Naive thymus-derived CD4-positive, alpha-beta T cell (primary cell): ENCODE measurements around the gene VPS51. TPM values are rescaled to one million over a fixed set of nuclear protein-coding genes. Genes with fewer than 3 reads are reported as not detected.

ENCODE experiments used
- ATAC-seq: fragments of 150-1000 bp; cut with Tn5 transposase; 2 replicates; pipeline ENCODE4 v1.10.0; 2021; ENCODE audit warnings: mild to moderate bottlenecking, moderate library complexity
- CTCF ChIA-PET: fragments of 350-600 bp; sonication (Branson Sonifier 250); formaldehyde crosslinking; loops from one replicate; lab custom pipeline; 2021; ENCODE audit warnings: antibody characterized with exemption; lab: Charles Lee
- POLR2A ChIA-PET: fragments of 350-600 bp; sonication (Branson Sonifier 250); formaldehyde crosslinking; loops from one replicate; lab custom pipeline; 2021; ENCODE audit warnings: antibody characterized with exemption, inconsistent platforms; lab: Charles Lee
- DNase-seq, 9 donors: peaks; one replicate each; pipeline versions ENCODE4 v3.0.0 to v3.0.0-alpha.2; 2020 to 2022; ENCODE audit warnings: mixed read lengths in 1 of 9
- H3K27ac ChIP-seq: one replicate; pipeline ENCODE4 v1.7.0; 2013; ENCODE audit warnings: mild to moderate bottlenecking, low read depth, low read length, moderate library complexity
- H3K27me3 ChIP-seq, 2 donors: one replicate each; pipeline ENCODE4 v1.7.0; 2013; ENCODE audit warnings: low read length in 2 of 2, mild to moderate bottlenecking in 2 of 2, moderate library complexity in 2 of 2; ENCODE audit not compliant: control insufficient read depth in 2 of 2, insufficient read depth in 2 of 2
- H3K36me3 ChIP-seq, 3 experiments: 1 replicate in 2 of 3; 2 replicates in 1 of 3; pipeline ENCODE4 v1.7.0; 2013; ENCODE audit warnings: low read length in 3 of 3, mild to moderate bottlenecking in 3 of 3, moderate library complexity in 1 of 3; ENCODE audit not compliant: insufficient read depth in 3 of 3, control insufficient read depth in 2 of 3
- H3K4me1 ChIP-seq, 2 donors: one replicate each; pipeline ENCODE4 v1.7.0; 2013; ENCODE audit warnings: low read length in 2 of 2, mild to moderate bottlenecking in 2 of 2, moderate library complexity in 1 of 2; ENCODE audit not compliant: control insufficient read depth in 2 of 2, insufficient read depth in 2 of 2
- H3K4me3 ChIP-seq: 2 replicates; pipeline ENCODE4 v1.7.0; 2013; ENCODE audit warnings: mild to moderate bottlenecking, low read length
- H3K9me3 ChIP-seq, 3 experiments: 1 replicate in 2 of 3; 2 replicates in 1 of 3; pipeline ENCODE4 v1.7.0; 2013; ENCODE audit warnings: low read length in 3 of 3; ENCODE audit not compliant: control insufficient read depth in 2 of 3
- H3K27ac Mint-ChIP-seq, 9 donors: one replicate each; pipeline ENCODE4 v1.8.0; 2020 to 2022; ENCODE audit warnings: mixed read lengths in 9 of 9, mild to moderate bottlenecking in 8 of 9, moderate library complexity in 5 of 9, inconsistent platforms in 2 of 9
- H3K27me3 Mint-ChIP-seq, 5 donors: one replicate each; pipeline ENCODE4 v1.8.0; 2021 to 2022; ENCODE audit warnings: mixed read lengths in 5 of 5, mild to moderate bottlenecking in 1 of 5
- H3K36me3 Mint-ChIP-seq, 5 donors: one replicate each; pipeline ENCODE4 v1.8.0; 2020 to 2022; ENCODE audit warnings: mixed read lengths in 5 of 5, mild to moderate bottlenecking in 3 of 5, inconsistent platforms in 1 of 5
- H3K4me1 Mint-ChIP-seq, 7 donors: one replicate each; pipeline ENCODE4 v1.8.0; 2020 to 2022; ENCODE audit warnings: mixed read lengths in 7 of 7, mild to moderate bottlenecking in 3 of 7, inconsistent platforms in 1 of 7
- H3K4me3 Mint-ChIP-seq, 10 donors: one replicate each; pipeline ENCODE4 v1.8.0; 2020 to 2022; ENCODE audit warnings: mild to moderate bottlenecking in 10 of 10, mixed read lengths in 10 of 10, moderate library complexity in 6 of 10, inconsistent platforms in 2 of 10
- H3K9me3 Mint-ChIP-seq, 11 donors: one replicate each; pipeline ENCODE4 v1.8.0; 2020 to 2022; ENCODE audit warnings: mixed read lengths in 11 of 11, mild to moderate bottlenecking in 4 of 11, inconsistent platforms in 1 of 11, moderate library complexity in 1 of 11
- intact Hi-C, 2 donors: fragments of 100-400 bp; cut with micrococcal nuclease; formaldehyde crosslinking; loops; one replicate each; pipeline ENCODE4 v1.15.1; 2023
- polyA plus RNA-seq, 2 donors: library from polyadenylated mRNA; unstranded; fragments of 300-500 nt; fragmentation: Illumina TruSeq; gene quantifications; one replicate each; pipeline ENCODE4 v1.2.3, GENCODE V29; 2021
- total RNA-seq, 6 experiments: library from RNA in 5 of 6; stranded (reverse) in 5 of 6; gene quantifications; 1 replicate in 5 of 6; 2 replicates in 1 of 6; pipeline ENCODE4 v1.2.3 and lab custom pipeline; 2021 to 2026

Gene VPS51
- total and polyA plus RNA-seq, 7 experiments from 2014 or later, result 106 to 269 (median 196) TPM

- H3K4me1 ChIP-seq, result no peaks in the 10 kb centered on the region
- intact Hi-C loops, result loop anchor here in 1 of 2 donors (1.0 kb wide), 1 partner anchor 48 kb away; no protein-coding TSS in a partner anchor
- H3K27me3 ChIP-seq, result no peaks in the 10 kb centered on the region
- H3K4me3 ChIP-seq, result no peak overlapping the region
- ChIA-PET CTCF (no interaction called here), POLR2A (no interaction called here)
- Mint-ChIP-seq H3K36me3 (no peaks in the 10 kb centered on the region), H3K27ac (peak overlapping the region in 1 of 9 donors; percentile 25), H3K9me3 (no peaks in the 10 kb centered on the region), H3K27me3 (no peaks in the 10 kb centered on the region), H3K4me1 (peaks cover 0 to 18% (median 0%) of the 10 kb centered on the region in 7 donors), H3K4me3 (no peak overlapping the region)
- no peaks in the 10 kb centered on the region for H3K9me3 ChIP-seq
- no peaks in the 10 kb centered on the region for H3K36me3 ChIP-seq
- ATAC-seq (no peak), DNase-seq (no peak)
- H3K27ac ChIP-seq, result no peak overlapping the region
Measured at GRCh38 chr11:65060913-65061408, 35.1 kb upstream of the VPS51 start.

DNA sequence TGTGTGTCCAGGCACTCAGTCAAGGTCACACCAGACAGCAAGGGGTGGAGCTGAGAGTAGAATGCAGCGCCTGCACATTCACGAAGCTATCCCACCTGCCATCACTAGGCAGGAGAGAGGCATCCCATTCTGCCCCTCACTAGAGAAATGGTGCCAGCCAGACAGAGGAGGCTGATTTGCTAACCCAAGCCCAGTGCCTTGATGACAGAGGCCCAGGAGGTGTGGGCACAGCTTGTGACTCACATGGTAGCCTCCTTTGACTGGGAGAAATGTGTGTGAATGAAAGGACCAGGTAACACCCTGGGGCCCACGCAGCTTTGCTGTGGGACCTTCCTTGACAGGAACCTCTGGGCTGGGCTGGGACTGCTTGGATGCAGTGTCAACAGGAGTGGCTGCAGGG lies 32.5 kb upstream of the VPS51 start:
- intact Hi-C loops, result no loop called here

GRCh38 chr11:65064847-65065240 lies 31.2 kb upstream of the VPS51 start:
- no peak overlapping the region for H3K27ac ChIP-seq
- no peaks in the 10 kb centered on the region for H3K27me3 ChIP-seq
- DNase-seq, result no peak
- ChIA-PET POLR2A (no interaction called here), CTCF (no interaction called here)
- no peak for ATAC-seq
- no peak overlapping the region for H3K27ac Mint-ChIP-seq
- no peaks in the 10 kb centered on the region for H3K4me1 ChIP-seq
- intact Hi-C loops, result no loop called here
- H3K4me1 Mint-ChIP-seq, result peaks cover 0 to 14% (median 0%) of the 10 kb centered on the region in 7 donors
- H3K27me3 Mint-ChIP-seq, result no peaks in the 10 kb centered on the region
- H3K9me3 ChIP-seq, result no peaks in the 10 kb centered on the region
- no peaks in the 10 kb centered on the region for H3K9me3 Mint-ChIP-seq
- no peak overlapping the region for H3K4me3 Mint-ChIP-seq
- H3K36me3 ChIP-seq, result no peaks in the 10 kb centered on the region
- H3K4me3 ChIP-seq, result no peak overlapping the region
- no peaks in the 10 kb centered on the region for H3K36me3 Mint-ChIP-seq

More for the DNA sequence above, 32.5 kb upstream of the VPS51 start:
- H3K4me3 Mint-ChIP-seq, result no peak overlapping the region
- peaks cover 0 to 18% (median 0%) of the 10 kb centered on the region in 7 donors for H3K4me1 Mint-ChIP-seq
- no peaks in the 10 kb centered on the region for H3K9me3 ChIP-seq
- no peak for DNase-seq
- no peak overlapping the region for H3K4me3 ChIP-seq
- no peaks in the 10 kb centered on the region for H3K9me3 Mint-ChIP-seq
- H3K27me3 ChIP-seq, result no peaks in the 10 kb centered on the region
- no peak overlapping the region for H3K27ac ChIP-seq
- no peaks in the 10 kb centered on the region for H3K27me3 Mint-ChIP-seq
- no peaks in the 10 kb centered on the region for H3K36me3 ChIP-seq
- POLR2A ChIA-PET, result interaction anchor here (0.7 kb wide), 1 partner anchor 23 kb away, joined by 3 read pairs; no protein-coding TSS in a partner anchor
- no peaks in the 10 kb centered on the region for H3K4me1 ChIP-seq
- no peak overlapping the region for H3K27ac Mint-ChIP-seq
- no peaks in the 10 kb centered on the region for H3K36me3 Mint-ChIP-seq
- CTCF ChIA-PET, result interaction anchor here (0.6 to 1.1 kb wide), 2 partner anchors 8 to 52 kb away, joined by 3 read pairs; no protein-coding TSS in a partner anchor
- ATAC-seq, result no peak

GRCh38 chr11:65065851-65066250 lies 30.2 kb upstream of the VPS51 start:
- Mint-ChIP-seq H3K4me3 (no peak overlapping the region), H3K4me1 (peaks cover 0 to 7% (median 0%) of the 10 kb centered on the region in 7 donors), H3K9me3 (no peaks in the 10 kb centered on the region), H3K36me3 (no peaks in the 10 kb centered on the region), H3K27me3 (no peaks in the 10 kb centered on the region), H3K27ac (no peak overlapping the region)
- DNase-seq (no peak), ATAC-seq (no peak)
- H3K9me3 ChIP-seq, result no peaks in the 10 kb centered on the region
- no peak overlapping the region for H3K27ac ChIP-seq
- no peaks in the 10 kb centered on the region for H3K36me3 ChIP-seq
- ChIA-PET CTCF (no interaction called here), POLR2A (no interaction called here)
- H3K4me1 ChIP-seq, result no peaks in the 10 kb centered on the region
- no peak overlapping the region for H3K4me3 ChIP-seq
- intact Hi-C loops, result no loop called here
- no peaks in the 10 kb centered on the region for H3K27me3 ChIP-seq

- no peaks in the 10 kb centered on the region for H3K27me3 Mint-ChIP-seq
- ChIA-PET CTCF (no interaction called here), POLR2A (no interaction called here)
- H3K27ac Mint-ChIP-seq, result no peak overlapping the region
- peaks cover 0 to 4% (median 0%) of the 10 kb centered on the region in 7 donors for H3K4me1 Mint-ChIP-seq
- H3K36me3 Mint-ChIP-seq, result no peaks in the 10 kb centered on the region
- H3K9me3 Mint-ChIP-seq, result no peaks in the 10 kb centered on the region
- ATAC-seq (no peak), DNase-seq (no peak)
- H3K27me3 ChIP-seq, result no peaks in the 10 kb centered on the region
- H3K4me3 Mint-ChIP-seq, result no peak overlapping the region
- H3K27ac ChIP-seq, result no peak overlapping the region
- no peaks in the 10 kb centered on the region for H3K4me1 ChIP-seq
- intact Hi-C loops, result no loop called here
- no peaks in the 10 kb centered on the region for H3K9me3 ChIP-seq
- no peaks in the 10 kb centered on the region for H3K36me3 ChIP-seq
- H3K4me3 ChIP-seq, result no peak overlapping the region
Measured at GRCh38 chr11:65066315-65066714, 29.7 kb upstream of the VPS51 start.

- intact Hi-C loops, result no loop called here
- no peak overlapping the region for H3K4me3 Mint-ChIP-seq
- Histone ChIP-seq H3K36me3 (no peaks in the 10 kb centered on the region), H3K27ac (no peak overlapping the region), H3K4me3 (no peak overlapping the region), H3K27me3 (no peaks in the 10 kb centered on the region), H3K9me3 (no peaks in the 10 kb centered on the region), H3K4me1 (no peaks in the 10 kb centered on the region)
- POLR2A ChIA-PET, result no interaction called here
- H3K27me3 Mint-ChIP-seq, result no peaks in the 10 kb centered on the region
- H3K36me3 Mint-ChIP-seq, result no peaks in the 10 kb centered on the region
- CTCF ChIA-PET, result no interaction called here
- no peaks in the 10 kb centered on the region for H3K9me3 Mint-ChIP-seq
- H3K4me1 Mint-ChIP-seq, result peaks cover 0 to 4% (median 0%) of the 10 kb centered on the region in 7 donors
- no peak overlapping the region for H3K27ac Mint-ChIP-seq
- DNase-seq (peak in 1 of 9 donors; percentile 3), ATAC-seq (no peak)
Measured at GRCh38 chr11:65066805-65067291, 29.2 kb upstream of the VPS51 start.

DNA sequence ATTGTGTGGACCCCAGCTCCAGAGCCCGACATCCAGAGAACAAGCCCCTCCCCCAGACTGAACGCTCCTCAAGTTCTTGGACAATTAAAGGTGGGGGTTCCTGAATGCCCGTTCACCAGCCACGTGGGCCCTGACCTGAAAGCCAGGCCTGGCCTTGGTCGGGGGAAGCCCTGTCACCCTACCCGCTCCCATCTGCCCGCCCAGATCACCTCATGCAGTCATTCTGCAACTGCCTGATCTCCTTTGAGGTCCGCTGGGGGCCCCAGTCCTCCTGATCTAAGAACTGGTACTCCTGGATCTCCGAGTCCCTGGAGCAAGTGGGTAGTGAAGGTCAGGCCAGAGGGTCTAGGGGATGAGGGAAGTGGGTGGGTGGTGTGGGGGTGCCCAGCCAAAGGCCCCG lies 28.6 kb upstream of the VPS51 start:
- Histone ChIP-seq H3K27me3 (no peaks in the 10 kb centered on the region), H3K9me3 (no peaks in the 10 kb centered on the region), H3K4me1 (no peaks in the 10 kb centered on the region), H3K4me3 (no peak overlapping the region), H3K27ac (no peak overlapping the region), H3K36me3 (no peaks in the 10 kb centered on the region)
- intact Hi-C loops, result no loop called here
- ATAC-seq, result no peak
- ChIA-PET CTCF (no interaction called here), POLR2A (no interaction called here)
- no peaks in the 10 kb centered on the region for H3K27me3 Mint-ChIP-seq
- peaks cover 0 to under 1% (median 0%) of the 10 kb centered on the region in 7 donors for H3K4me1 Mint-ChIP-seq
- no peak overlapping the region for H3K4me3 Mint-ChIP-seq
- H3K27ac Mint-ChIP-seq, result no peak overlapping the region
- no peaks in the 10 kb centered on the region for H3K36me3 Mint-ChIP-seq
- no peaks in the 10 kb centered on the region for H3K9me3 Mint-ChIP-seq
- peak in 1 of 9 donors; percentile 3 for DNase-seq
